Peyer's patch (tissue), 4 donors: ENCODE results near the gene LTC4S. TPM values are rescaled to one million over a fixed set of nuclear protein-coding genes. Genes with fewer than 3 reads are reported as not detected.

Experiments
- DNase-seq, 3 donors: peaks; one replicate each; pipeline ENCODE4 v3.0.0-alpha.2; 2017 to 2019
- H3K27ac ChIP-seq, 4 donors: fragments of 200-600 bp; sonication (generic); one replicate each; pipeline ENCODE4 v1.5.1; 2016 to 2019
- H3K27me3 ChIP-seq, 2 donors: fragments of 200-600 bp; sonication (generic); one replicate each; pipeline ENCODE4 v1.5.1; 2019
- H3K36me3 ChIP-seq, 3 donors: fragments of 200-600 bp; sonication (generic); one replicate each; pipeline ENCODE4 v1.5.1; 2016 to 2019
- H3K4me1 ChIP-seq, 4 donors: fragments of 200-600 bp; sonication (generic); one replicate each; pipeline ENCODE4 v1.5.1; 2016 to 2019
- H3K4me3 ChIP-seq, 4 donors: fragments of 200-600 bp; sonication (generic); 1 replicate in 3 of 4; 2 replicates in 1 of 4; pipeline ENCODE4 v1.5.1; 2016 to 2019; ENCODE audit warnings: mild to moderate bottlenecking in 1 of 4
- H3K9me3 ChIP-seq, 4 donors: fragments of 200-600 bp; sonication (generic); one replicate each; pipeline ENCODE4 v1.5.1; 2016 to 2019; ENCODE audit warnings: mild to moderate bottlenecking in 1 of 4
- CTCF ChIP-seq, 6 experiments: fragments of 450-650 bp in 4 of 6; fragments of 200-600 bp in 2 of 6; sonication (generic) in 1 of 6; IDR thresholded peaks; one replicate each; pipeline ENCODE4 v1.5.1; 2017 to 2019; ENCODE audit warnings: antibody characterized with exemption in 6 of 6, mild to moderate bottlenecking in 3 of 6, moderate library complexity in 1 of 6
- POLR2A ChIP-seq, 2 donors: fragments of 450-650 bp; IDR thresholded peaks; one replicate each; pipeline ENCODE4 v1.5.1; 2017; ENCODE audit warnings: antibody characterized with exemption in 2 of 2, mild to moderate bottlenecking in 2 of 2, moderate library complexity in 2 of 2
- total RNA-seq, 4 donors: library from RNA; depleted of rRNA; stranded (reverse); fragments of >200 nt; gene quantifications; one replicate each; pipeline ENCODE4 v1.1.0, GENCODE V29; 2016

The LTC4S gene
- total RNA-seq, 4 donors from 2014 or later: 1.9 to 12.4 (median 3.6) TPM; not detected in 1

GRCh38 chr5:179772351-179772750 lies 21.4 kb upstream of the LTC4S start:
- Histone ChIP-seq H3K9me3 (no peaks in the 10 kb centered on the region), H3K36me3 (peaks cover 0 to 98% (median 5%) of the 10 kb centered on the region in 3 donors), H3K27me3 (no peaks in the 10 kb centered on the region), H3K4me3 (no peak overlapping the region), H3K27ac (no peak overlapping the region), H3K4me1 (peaks cover 0 to 6% (median 0%) of the 10 kb centered on the region in 4 donors)
- TF ChIP-seq CTCF (IDR thresholded peaks at IDR 0.05): no peak
- no peak for TF ChIP-seq POLR2A (IDR thresholded peaks at IDR 0.05)
- no peak for DNase-seq

- Histone ChIP-seq H3K4me3 (no peak overlapping the region), H3K9me3 (no peaks in the 10 kb centered on the region), H3K27ac (no peak overlapping the region), H3K27me3 (no peaks in the 10 kb centered on the region), H3K36me3 (peaks cover 0 to 100% (median 5%) of the 10 kb centered on the region in 3 donors), H3K4me1 (no peaks in the 10 kb centered on the region)
- no peak for DNase-seq
- no peak for TF ChIP-seq POLR2A (IDR thresholded peaks at IDR 0.05)
- TF ChIP-seq CTCF (IDR thresholded peaks at IDR 0.05): no peak
Observed at GRCh38 chr5:179773686-179774040, 20.1 kb upstream of the LTC4S start.

GRCh38 chr5:179774442-179774841 lies 19.3 kb upstream of the LTC4S start:
- Histone ChIP-seq H3K4me3 (no peak overlapping the region), H3K27me3 (no peaks in the 10 kb centered on the region), H3K27ac (no peak overlapping the region), H3K36me3 (peaks cover 0 to 94% (median 5%) of the 10 kb centered on the region in 3 donors), H3K4me1 (no peaks in the 10 kb centered on the region), H3K9me3 (no peaks in the 10 kb centered on the region)
- TF ChIP-seq POLR2A (IDR thresholded peaks at IDR 0.05) (no peak), CTCF (IDR thresholded peaks at IDR 0.05) (no peak)
- no peak for DNase-seq

- Histone ChIP-seq H3K9me3 (no peaks in the 10 kb centered on the region), H3K36me3 (peaks cover 0 to 73% (median 0%) of the 10 kb centered on the region in 3 donors), H3K27me3 (no peaks in the 10 kb centered on the region), H3K27ac (no peak overlapping the region), H3K4me1 (no peaks in the 10 kb centered on the region), H3K4me3 (no peak overlapping the region)
- TF ChIP-seq POLR2A (IDR thresholded peaks at IDR 0.05) (no peak), CTCF (IDR thresholded peaks at IDR 0.05) (no peak)
- DNase-seq: no peak
Observed at GRCh38 chr5:179776411-179776938, 17.3 kb upstream of the LTC4S start.

GRCh38 chr5:179777456-179777855 lies 16.3 kb upstream of the LTC4S start:
- no peak for TF ChIP-seq POLR2A (IDR thresholded peaks at IDR 0.05)
- TF ChIP-seq CTCF (IDR thresholded peaks at IDR 0.05): no peak
- Histone ChIP-seq H3K4me3 (no peak overlapping the region), H3K36me3 (peaks cover 0 to 64% (median 0%) of the 10 kb centered on the region in 3 donors)

GRCh38 chr5:179777909-179778308 lies 15.9 kb upstream of the LTC4S start:
- peak overlapping the region in 1 of 4 donors; percentile 11 for H3K27ac ChIP-seq
- H3K9me3 ChIP-seq: no peaks in the 10 kb centered on the region
- peaks cover 0 to 59% (median 0%) of the 10 kb centered on the region in 3 donors for H3K36me3 ChIP-seq
- H3K4me1 ChIP-seq: no peaks in the 10 kb centered on the region
- H3K4me3 ChIP-seq: no peak overlapping the region
- no peaks in the 10 kb centered on the region for H3K27me3 ChIP-seq
- TF ChIP-seq POLR2A (IDR thresholded peaks at IDR 0.05): no peak
- no peak for TF ChIP-seq CTCF (IDR thresholded peaks at IDR 0.05)
- DNase-seq: no peak

More at GRCh38 chr5:179777456-179777855, 16.3 kb upstream of the LTC4S start:
- DNase-seq: no peak
- Histone ChIP-seq H3K27ac (no peak overlapping the region), H3K27me3 (no peaks in the 10 kb centered on the region), H3K9me3 (no peaks in the 10 kb centered on the region), H3K4me1 (no peaks in the 10 kb centered on the region)
